ENCODE data around the gene MLN.

Gene MLN

DNA sequence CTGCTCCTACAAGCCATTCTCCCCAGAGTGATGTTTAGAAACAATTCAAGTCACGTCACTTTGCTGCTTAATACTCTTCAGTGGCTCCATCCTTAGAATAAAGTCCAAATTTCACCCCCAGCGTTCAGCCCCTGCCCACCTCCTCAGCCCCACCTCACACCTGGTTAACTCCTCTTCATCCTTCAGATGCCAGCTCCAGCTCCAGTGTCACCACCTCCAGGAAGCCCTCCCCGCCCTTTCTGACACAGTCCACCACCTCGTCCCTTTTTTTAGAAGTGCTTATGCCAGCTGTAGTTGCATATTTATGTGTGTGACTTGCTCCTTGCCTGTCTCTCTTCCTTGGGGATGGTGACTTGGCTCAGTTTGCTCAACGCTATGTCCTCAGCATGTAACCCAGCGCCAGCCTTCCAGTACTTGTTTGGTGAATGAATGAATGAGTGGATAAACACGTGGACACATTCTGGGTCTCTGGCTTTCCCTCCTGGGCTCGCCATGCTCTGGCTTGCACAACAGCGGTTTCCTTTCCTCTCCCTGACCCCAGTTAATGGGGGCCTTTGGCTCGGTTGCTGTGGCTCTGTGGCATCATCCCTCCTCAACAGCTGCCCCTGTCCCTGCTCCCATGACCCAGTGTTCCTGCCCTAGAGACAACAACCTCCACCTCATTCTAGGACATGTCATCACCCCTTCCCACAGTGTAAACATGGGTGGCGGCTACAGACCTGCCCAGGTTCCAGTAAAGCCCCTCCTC, 53.4 kb downstream of the MLN start:
- DNase-seq, result no peak

DNA sequence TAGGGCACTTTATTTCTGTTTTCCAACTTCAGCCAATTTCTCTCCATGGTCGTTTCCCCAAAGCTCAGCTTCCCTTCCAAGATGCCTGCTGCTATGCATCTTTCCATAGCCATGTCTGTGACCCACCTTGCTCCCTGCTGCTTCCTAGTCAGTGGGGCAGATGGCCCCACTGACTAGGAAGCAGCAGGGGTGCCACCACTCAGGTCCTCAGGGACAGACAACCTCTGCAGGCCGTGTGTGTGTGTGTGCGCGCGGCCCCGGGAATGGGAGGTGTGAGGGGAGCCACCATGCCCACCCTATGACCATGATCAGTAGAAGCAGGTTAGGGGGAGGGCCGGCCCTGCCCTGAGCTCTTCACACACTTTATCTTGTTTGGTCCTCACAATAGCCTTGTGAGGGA, 54.4 kb downstream of the MLN start:
- no peak for DNase-seq

DNA sequence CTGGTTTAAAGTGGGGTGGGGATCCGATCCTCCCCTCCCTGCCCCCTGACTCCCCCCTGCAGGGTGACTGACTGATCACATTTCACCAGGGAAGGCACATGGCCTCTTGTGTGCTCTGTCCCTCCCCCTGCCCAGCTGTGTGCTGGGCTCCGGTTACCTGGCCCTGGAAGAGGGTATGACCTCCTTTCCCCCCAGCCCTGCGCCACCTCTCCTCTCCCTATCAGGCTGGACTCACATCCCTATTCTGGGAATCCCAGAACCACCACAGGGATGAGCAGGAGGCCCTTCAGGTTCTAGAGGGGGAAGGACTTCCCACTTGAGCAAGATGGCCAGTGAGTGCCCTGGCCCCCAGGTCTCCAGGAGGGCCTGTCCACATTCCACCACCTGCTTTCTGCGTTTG, 55.0 kb downstream of the MLN start:
- no peak for DNase-seq

DNA sequence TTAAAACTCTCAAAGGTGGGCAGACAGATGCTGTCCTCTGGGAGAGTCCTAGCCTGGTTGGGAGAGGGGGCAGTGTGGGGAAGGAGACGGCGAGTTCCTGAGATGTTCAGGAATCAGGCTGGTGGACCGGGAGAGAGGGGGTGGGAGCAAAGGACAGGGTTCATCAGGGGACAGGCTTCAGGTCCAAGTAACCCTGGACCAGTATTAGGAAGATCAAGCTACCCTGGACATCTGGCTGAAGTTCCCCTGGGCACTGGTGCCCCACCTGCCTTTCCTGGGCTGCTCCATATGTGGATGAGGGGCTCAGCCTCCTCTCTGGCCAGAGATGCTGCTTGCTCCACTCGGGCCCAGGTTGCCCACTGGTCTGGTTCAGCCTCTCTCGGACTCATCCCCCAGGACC, 56.0 kb downstream of the MLN start:
- no peak for DNase-seq

DNA sequence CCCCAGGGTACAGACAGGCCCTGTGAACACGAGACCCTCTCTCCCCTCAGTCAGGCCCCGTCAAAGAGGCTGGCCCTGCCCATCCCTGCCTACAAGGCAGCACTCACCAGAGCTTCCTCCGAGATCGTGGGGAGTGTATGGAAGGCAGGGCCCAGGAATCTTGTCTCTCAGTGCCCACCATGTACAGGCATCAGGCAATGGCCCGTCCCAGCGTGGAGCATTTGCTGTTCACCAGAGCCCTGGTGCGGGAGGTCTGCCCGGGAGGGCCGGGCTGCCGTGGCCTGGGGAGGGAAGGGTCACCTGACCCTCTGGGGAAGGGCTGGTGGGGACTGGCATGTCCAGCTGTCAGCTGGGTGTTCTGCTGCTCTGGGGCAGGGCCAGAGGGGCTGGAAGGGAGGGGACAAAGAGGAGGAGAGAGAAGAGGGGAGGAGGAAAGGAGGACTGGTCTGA, 57.1 kb downstream of the MLN start, which contains the start of gene IP6K3:
IP6K3 (minus strand) TSS at position 255 of the 450 bp plus-strand sequence. CDS start 11,429 bp downstream, outside the sequence.
- no peak for DNase-seq

DNA sequence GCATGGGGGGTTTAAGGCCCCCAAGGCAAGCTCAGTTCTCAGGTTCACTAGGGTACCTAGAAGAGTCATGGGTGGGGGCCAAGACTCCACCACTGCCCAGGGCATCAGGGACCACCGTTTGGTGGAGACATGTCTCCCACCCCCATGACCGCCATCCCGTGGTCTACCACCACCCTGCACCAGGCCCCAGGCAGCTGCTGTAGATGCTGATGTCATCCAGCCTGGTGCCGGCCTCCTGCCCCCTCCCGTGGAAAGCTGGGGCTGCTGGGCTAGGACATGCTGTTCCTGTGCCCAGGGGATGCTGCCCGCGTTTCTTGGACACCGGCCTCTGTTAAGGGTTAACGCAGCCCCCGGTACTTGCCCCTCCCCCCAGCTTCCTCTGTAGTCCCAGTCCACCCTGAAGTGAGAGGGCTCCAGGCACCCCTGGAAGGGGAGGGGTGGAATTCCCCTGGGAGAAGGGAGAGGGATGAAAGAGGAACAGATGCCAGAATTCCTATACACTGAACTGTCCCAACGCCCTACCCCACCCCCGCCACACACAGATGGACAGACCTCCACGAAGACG, 57.7 kb downstream of the MLN start:
- no peak for DNase-seq

DNA sequence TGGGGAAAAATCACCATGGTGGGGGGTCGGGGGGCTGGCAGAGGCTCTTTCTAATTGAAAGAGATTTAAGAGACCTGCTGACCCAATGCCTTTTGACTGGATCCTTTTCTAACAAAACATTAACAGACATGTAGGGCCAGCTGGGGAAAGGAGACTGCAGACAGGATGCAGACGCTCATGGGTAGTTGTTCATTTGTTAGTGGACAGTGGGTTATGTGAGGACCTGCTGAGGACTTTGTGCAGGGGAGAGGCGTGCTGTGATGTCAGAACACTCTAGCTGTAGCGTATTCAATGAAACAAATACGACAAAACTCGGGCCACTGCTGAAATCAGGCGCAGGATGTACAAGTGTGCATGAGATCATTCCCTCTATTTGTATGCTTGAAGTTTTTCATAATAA, 58.3 kb downstream of the MLN start:
- DNase-seq, result no peak

DNA sequence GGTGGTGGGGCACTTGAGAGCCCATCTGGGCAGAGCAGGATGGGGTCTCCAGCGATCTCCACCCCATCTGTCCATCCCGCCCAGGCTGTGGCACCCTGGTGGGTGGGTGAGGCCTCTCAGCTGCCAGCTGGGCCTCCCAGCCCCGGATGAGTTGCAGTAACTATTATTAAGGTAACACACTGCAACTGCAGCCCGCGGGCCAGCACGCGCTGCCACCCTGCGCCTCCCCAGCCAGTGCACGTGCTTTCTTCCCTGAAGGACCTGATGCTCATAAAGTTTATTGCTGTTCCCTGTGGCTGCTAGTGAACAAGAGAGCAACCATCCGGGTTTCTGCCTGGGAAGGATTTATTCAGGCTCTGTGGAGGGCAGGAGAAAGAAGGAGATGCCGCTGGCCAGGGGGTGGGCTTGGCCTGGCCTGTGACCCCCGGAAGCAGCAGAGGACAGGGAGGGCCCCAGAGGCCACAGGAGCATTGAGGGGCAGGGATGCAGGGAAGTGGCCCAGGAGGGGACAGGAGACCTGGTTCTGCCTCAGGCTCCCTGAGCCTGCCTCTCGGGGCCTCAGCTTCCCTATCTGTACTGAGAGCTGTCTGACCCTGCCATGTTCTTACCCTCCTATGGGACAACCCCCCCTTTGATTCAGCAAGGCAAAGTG, 58.8 kb downstream of the MLN start:
- no peak for DNase-seq

Measured in activated T-cell treated with anti-CD3 and anti-CD28 coated beads for 4 hours (primary cell).